ENCODE data around the gene CLCN4. TPM values are rescaled to one million over a fixed set of nuclear protein-coding genes. Genes with fewer than 3 reads are reported as not detected.

Gene CLCN4
- total and polyA plus RNA-seq, 10 of the 15 experiments (the other 5 are each of a cell fraction or from before 2014, with no cell fraction given), result 0.90 to 6.9 (median 2.9) TPM

DNA sequence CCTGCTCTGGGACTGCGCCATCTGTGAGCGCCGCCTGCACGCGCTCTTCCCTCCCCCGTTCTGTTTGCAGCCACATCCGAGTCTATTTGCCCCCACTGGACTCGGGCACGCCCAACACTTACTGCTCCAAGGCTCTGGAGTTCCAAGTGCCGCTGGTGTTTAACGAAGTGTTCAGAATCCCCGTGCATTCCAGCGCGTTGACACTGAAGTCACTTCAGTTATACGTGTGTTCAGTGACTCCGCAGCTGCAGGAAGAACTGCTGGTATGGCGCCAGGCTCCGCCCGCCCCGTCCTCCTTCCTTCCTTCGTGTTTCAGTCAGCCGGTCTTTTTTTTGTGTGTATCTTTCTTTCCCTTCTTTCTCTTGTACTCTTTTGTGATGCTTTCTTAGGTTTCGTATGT lies 30.7 kb upstream of the CLCN4 start:
- no TSS peak for BruUV-seq (replicated peaks)
- Histone ChIP-seq H3K79me2 (ENCODE audit: control insufficient read depth, insufficient read depth, low read length) (no peaks in the 10 kb centered on the region), H3K27ac (ENCODE audit: control insufficient read depth, insufficient read depth) (no peak overlapping the region), H4K20me1 (ENCODE audit: control insufficient read depth, insufficient read depth) (no peaks in the 10 kb centered on the region), H3K9me3 (replicated peaks; ENCODE audit: control insufficient read depth, insufficient read depth, low read length) (no peaks in the 10 kb centered on the region; the same call in 2 of the 3 replicates), H2AFZ (ENCODE audit: control insufficient read depth, low read depth, low read length) (no peak overlapping the region), H3K9ac (ENCODE audit: control insufficient read depth, insufficient read depth, low read length) (no peak overlapping the region), H3K27me3 (replicated peaks in 1 of 2; ENCODE audit: control insufficient read depth in 2 of 2, insufficient read depth in 2 of 2, low read length in 1 of 2) (no peaks in the 10 kb centered on the region), H3K36me3 (ENCODE audit: control insufficient read depth in 2 of 2, insufficient read depth in 2 of 2, low read length in 1 of 2) (peaks cover 0 to 3% of the 10 kb centered on the region in 2 experiments; a peak in 2 of 4 replicates), H3K4me3 (no peak overlapping the region), H3K4me1 (ENCODE audit: control insufficient read depth, insufficient read depth, low read length) (peaks cover 7% of the 10 kb centered on the region), H3K4me2 (ENCODE audit: control insufficient read depth, insufficient read depth) (no peak overlapping the region)
- SMC1A ChIA-PET (ENCODE audit: uncharacterized antibody, unreplicated experiment), result no interaction called here
- FAIRE-seq (no peak), DNase-seq (ENCODE audit: low read depth, low spot score) (no peak), ATAC-seq (no peak)
- RAD21 ChIA-PET (ENCODE audit: unreplicated experiment), result no interaction called here
- 66% methylated on average over 23 of the region's 23 CpGs for WGBS (ENCODE audit: insufficient coverage, insufficient replicate concordance, low lambda C conversion rate, missing lambda C conversion rate)
- POLR2A ChIA-PET, result no interaction called here
- intact Hi-C loops (cut with micrococcal nuclease; ENCODE audit: unreplicated experiment) (no loop called here), in situ Hi-C loops (cut with MboI) (no loop called here)
- CTCF ChIA-PET, result no interaction called here
- TF ChIP-seq MLLT1 (IDR thresholded peaks at IDR 0.05), result no peak
- no peak for TF ChIP-seq FOXM1 (IDR thresholded peaks at IDR 0.05; ENCODE audit: low read depth, low read length)
- TF ChIP-seq, protein P1, sequence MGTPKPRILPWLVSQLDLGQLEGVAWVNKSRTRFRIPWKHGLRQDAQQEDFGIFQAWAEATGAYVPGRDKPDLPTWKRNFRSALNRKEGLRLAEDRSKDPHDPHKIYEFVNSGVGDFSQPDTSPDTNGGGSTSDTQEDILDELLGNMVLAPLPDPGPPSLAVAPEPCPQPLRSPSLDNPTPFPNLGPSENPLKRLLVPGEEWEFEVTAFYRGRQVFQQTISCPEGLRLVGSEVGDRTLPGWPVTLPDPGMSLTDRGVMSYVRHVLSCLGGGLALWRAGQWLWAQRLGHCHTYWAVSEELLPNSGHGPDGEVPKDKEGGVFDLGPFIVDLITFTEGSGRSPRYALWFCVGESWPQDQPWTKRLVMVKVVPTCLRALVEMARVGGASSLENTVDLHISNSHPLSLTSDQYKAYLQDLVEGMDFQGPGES (IDR thresholded peaks at IDR 0.05), result no peak
- no peak for TF ChIP-seq RELA (IDR thresholded peaks at IDR 0.05; ENCODE audit: borderline replicate concordance, partially characterized antibody)
- TF ChIP-seq SREBF2 (IDR thresholded peaks at IDR 0.05; ENCODE audit: low read length), result no peak
- TF ChIP-seq, protein P2, sequence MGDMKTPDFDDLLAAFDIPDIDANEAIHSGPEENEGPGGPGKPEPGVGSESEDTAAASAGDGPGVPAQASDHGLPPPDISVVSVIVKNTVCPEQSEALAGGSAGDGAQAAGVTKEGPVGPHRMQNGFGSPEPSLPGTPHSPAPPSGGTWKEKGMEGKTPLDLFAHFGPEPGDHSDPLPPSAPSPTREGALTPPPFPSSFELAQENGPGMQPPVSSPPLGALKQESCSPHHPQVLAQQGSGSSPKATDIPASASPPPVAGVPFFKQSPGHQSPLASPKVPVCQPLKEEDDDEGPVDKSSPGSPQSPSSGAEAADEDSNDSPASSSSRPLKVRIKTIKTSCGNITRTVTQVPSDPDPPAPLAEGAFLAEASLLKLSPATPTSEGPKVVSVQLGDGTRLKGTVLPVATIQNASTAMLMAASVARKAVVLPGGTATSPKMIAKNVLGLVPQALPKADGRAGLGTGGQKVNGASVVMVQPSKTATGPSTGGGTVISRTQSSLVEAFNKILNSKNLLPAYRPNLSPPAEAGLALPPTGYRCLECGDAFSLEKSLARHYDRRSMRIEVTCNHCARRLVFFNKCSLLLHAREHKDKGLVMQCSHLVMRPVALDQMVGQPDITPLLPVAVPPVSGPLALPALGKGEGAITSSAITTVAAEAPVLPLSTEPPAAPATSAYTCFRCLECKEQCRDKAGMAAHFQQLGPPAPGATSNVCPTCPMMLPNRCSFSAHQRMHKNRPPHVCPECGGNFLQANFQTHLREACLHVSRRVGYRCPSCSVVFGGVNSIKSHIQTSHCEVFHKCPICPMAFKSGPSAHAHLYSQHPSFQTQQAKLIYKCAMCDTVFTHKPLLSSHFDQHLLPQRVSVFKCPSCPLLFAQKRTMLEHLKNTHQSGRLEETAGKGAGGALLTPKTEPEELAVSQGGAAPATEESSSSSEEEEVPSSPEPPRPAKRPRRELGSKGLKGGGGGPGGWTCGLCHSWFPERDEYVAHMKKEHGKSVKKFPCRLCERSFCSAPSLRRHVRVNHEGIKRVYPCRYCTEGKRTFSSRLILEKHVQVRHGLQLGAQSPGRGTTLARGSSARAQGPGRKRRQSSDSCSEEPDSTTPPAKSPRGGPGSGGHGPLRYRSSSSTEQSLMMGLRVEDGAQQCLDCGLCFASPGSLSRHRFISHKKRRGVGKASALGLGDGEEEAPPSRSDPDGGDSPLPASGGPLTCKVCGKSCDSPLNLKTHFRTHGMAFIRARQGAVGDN (IDR thresholded peaks at IDR 0.05), result no peak
- TF ChIP-seq MYC (IDR thresholded peaks at IDR 0.05; ENCODE audit: insufficient read depth, insufficient read length, insufficient replicate concordance, low read length, severe bottlenecking), result no peak
- TF ChIP-seq FOXK2 (IDR thresholded peaks at IDR 0.05), result no peak
- TF ChIP-seq POLR2AphosphoS5 (IDR thresholded peaks at IDR 0.05; ENCODE audit: low read length), result no peak
- TF ChIP-seq E4F1 (IDR thresholded peaks at IDR 0.05; ENCODE audit: borderline replicate concordance, partially characterized antibody), result no peak
- TF ChIP-seq GATAD2B (conservative IDR thresholded peaks at IDR 0.05; ENCODE audit: low read depth), result no peak
- no peak for TF ChIP-seq BCL3 (IDR thresholded peaks at IDR 0.05; ENCODE audit: borderline replicate concordance, insufficient read depth, low read depth, low read length, poor library complexity, severe bottlenecking)

All from GM12878 (cell line).